HG02970 (cell line): ENCODE results near the gene CCNB2.

Source experiments
- ATAC-seq: cut with Tn5 transposase; IDR thresholded peaks from one replicate; pipeline ENCODE4 v1.9.1; 2021; ENCODE audit warnings: mild to moderate bottlenecking, moderate library complexity, moderate number of reproducible peaks; ENCODE audit not compliant: unreplicated experiment, low FRiP score

Gene CCNB2

DNA sequence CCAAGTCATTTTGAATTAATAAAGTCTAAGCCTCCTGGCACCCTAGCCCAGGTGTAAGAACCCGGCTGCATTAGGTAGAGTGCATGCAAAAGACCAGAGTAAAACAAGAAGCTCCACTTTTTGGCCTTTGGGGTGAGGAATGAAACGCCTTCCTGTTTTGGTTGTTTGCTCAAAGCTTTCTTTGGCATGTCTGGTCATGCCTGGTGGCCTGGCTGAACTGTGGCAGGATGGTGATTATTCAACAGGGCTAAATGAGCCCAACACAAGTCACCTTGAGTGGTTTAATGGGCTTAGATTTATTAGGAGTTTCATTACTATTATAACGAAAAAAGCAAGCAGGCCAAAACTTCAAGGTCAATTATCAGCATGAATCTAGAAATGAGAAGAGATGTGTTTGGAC, 60.8 kb downstream of the CCNB2 start:
- ATAC-seq, result no peak

DNA sequence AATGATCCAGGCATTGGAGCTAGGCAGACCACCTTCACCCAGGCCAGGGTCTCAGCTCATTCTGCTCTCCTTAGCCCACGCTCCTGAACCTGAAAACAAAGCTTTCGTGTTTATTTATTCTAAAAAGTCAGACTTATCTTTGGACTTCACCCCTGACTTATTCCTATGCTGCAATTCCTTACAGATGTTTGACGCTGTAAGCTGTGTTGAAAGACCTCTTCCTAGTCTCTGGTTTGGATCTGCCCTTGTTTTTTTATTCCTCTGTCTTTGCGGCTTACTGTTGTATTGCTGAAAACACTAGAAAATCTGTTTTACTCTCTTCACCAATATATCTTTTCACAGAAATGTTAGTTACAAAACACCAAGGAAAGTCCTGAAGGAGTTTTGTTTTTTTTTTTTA, 61.2 kb downstream of the CCNB2 start:
- no peak for ATAC-seq

DNA sequence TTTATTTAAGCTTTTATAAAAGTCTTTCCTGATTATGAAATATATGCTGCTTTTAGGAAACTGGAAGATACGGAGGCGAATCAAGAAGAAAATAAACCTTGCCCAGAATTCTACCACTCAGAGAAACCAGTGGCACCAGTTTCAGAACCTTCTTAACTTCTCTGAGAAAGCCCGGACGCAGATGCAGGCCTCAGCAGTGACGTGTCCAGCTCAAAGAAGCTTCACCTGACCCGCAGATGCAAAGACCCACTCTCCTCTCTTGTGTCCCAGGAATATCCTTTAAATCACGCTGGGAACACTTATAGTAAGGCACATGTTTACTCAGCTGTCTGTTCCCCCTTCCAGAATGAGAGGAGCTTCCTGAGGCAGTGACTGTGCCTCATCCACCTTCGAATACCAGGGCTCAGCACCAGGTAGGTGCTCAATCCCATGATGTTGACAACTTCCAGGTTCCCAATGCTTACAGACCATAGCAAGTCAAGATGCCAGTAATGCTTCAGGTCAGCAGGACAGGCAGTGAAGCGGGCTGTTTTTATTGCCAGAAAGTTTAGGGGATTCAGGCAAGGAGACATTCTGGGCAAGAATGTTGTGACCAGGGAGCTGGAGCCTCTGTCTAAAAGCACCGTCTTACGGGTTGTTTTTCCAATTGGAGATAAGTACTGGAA, 61.8 kb downstream of the CCNB2 start:
- no peak for ATAC-seq

DNA sequence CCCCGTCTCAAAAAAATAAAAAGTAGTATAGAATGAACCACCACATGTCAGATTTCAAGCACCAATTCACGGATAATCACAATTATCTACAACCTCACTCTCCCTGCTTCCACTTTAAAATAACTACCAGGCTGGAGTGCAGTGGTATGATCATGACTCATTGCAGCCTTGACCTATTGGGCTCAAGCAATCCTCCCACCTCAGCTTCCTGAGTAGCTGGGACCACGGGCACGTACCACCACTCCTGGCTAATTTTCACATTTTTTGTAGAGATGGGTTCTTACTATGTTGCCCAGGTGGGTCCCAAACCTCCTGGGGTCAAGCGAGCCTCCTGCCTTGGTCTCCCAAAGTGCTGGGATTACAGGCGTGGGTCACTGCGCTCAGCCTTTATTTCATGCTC, 63.6 kb downstream of the CCNB2 start:
- no peak for ATAC-seq

DNA sequence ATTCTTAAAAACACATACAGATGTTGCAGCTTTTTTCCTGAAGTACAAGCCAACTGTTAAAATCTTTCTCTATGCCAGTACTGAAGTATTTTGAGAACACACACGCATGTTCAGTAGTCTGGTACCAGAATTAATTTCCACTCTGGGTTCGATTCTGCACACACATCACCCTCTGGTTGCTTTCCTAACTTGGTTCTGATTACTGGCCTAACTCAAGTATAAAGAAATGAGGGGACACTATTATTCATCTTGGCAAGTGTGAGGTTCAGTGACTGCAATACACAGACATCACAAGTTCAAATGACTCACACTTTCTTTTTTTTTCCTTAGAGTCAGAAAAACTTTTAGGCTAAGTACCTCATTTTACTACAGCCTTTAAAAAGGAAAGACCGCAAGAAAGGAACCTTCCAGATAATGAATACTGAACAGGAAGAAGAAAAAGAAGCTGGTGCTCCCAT, 64.3 kb downstream of the CCNB2 start:
- no peak for ATAC-seq

DNA sequence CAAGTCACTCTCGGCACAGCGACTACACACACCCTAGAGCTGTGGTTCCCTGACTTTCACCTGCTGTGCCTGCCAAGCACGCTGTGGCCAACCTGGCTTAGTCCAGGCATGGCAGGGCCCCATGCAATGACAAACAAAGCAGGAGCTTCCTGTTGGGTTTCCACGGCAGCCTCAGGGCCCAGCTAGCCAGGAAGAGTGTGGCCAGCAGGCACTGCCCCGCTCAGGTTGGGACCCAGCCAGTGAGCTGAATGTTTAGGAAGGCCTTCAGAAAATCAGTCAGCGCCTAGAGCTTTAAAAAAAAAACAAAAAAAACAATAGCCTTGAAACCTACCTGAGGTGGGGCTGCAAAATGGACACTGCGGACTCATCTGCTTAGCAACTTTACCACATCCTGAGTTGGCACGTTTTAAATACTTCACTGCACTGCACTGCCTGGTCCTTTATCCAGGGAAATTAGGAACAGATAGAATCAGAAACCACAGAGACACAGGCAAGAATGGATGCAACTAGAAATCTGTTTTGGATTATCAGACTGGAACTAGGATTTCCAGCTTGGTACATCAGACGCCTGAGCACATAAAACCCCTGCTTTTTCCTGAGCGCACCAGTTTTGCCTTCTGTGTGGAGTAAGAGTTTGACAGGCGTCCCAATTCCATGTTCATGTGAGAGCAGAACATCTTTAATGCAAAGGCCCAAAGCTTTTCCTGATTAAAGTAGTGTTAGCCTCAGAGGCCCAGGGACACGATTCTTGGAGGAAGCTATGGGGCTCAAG, 65.5 kb downstream of the CCNB2 start:
- ATAC-seq, result no peak

DNA sequence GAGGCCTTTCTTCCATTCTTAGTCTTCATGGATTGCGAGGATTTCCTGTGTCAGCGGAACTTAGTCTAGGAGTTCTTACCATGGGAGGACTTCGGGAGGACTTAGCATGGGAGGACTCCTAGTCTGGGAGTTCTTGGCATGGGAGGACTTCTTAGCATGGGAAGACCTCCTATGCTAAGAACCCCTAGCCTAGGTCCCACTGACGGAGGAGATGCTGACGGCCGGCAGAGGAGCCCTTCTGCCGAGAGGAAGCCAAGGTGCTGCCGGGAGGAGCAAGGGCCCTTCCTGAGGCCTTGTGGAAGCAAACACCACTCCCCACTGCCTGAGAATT, 66.1 kb downstream of the CCNB2 start:
- ATAC-seq, result no peak

DNA sequence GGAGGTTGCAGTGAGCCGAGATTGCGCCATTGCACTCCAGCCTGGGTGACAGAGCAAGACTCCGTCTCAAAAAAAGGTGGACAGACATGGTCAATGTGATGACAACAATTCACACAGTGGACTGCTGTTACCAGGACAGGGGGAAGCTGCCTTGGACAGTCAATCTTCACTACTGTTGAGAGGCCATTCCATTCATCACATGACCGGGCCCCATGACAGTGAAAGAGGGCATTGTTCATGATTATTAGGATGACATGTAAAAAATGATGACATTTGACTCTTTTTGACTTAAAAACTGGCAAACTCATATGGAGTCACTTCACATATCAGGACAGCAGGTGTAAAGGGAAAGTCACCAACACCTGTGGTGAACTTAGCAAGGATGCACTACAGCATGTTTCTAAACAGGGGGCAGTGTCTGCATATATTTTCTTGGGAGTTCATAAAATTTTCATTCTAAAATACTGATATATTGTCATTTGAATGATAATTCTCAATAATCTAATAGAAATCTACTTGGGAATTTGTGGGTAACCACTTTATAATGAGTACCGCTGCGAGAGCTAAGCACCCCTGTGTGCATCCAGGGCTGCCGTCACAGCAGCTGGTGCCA, 67.4 kb downstream of the CCNB2 start:
- ATAC-seq, result no peak

DNA sequence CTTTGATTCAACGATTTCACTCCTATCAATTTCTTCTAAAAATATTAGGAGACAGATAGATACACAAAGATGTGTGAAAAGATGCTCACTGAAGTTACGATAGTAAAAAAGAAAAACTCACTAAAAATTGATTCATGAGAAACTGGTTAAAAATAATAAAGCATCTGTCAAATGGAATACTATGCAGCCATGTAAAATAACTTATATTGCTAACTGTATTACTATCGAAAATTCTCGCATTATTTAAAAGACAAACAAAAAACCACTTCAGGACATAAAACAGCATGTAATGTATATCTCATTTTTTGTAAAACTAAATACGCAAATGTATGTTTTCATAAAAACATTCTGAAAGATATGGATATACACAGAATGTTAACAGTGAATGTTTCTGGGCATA, 68.2 kb downstream of the CCNB2 start:
- no peak for ATAC-seq

DNA sequence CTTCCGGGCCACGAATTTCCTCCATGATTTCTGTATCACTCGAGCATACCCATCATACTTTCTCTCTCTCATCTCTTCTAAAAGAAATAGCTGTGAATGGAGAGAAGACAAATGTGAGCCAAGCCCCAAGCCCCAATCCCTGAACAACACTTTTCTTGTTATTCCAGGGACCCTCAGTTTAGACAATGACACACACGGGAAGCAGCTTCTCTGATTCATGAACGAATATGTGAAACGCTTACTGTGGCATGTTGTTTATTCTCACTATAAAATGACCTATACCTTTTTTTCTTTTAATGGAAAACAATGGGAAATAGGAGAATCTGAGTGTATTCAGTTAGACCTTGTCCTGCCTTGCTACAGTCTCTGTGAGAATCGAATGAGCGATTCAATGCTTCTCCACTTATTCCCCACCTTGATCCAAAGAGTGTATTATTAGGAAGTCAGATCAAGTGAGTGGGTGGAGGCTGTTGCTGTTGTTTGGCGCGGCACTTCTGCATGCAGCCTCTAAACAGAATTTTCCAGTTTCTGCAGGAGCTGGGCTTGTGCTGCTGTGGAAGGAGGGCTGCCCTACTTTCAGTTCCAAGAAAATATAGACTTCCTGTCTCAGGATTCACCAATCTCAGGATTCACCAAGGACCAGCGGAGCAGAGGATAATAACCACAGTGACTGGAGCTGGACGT, 69.3 kb downstream of the CCNB2 start:
- no peak for ATAC-seq
